ENCODE data around the gene SVEP1.

SVEP1 gene

DNA sequence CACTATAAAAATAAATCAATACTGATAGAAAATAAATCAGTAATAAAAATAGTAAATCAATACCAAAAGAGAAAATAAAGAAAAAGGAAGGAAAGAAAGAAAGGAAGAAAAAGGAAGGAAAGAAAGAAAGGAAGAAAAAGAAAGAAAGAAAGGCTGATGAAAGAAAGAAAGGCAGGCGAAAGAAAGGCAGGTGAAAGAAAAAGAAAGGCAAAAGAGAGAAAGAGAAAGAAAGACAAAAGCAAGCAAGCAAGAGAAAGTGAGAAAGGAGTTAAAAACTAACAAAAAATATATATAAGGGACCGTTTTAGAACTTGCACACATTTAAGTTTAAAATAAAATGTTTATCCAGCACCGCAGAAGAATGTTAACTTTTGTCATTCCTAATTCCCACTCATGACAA, 116.0 kb downstream of the SVEP1 start:
- DNase-seq (ENCODE audit: low read depth, low spot score), result no peak
- no peak overlapping the region for H3K4me3 ChIP-seq (ENCODE audit: low read length)

DNA sequence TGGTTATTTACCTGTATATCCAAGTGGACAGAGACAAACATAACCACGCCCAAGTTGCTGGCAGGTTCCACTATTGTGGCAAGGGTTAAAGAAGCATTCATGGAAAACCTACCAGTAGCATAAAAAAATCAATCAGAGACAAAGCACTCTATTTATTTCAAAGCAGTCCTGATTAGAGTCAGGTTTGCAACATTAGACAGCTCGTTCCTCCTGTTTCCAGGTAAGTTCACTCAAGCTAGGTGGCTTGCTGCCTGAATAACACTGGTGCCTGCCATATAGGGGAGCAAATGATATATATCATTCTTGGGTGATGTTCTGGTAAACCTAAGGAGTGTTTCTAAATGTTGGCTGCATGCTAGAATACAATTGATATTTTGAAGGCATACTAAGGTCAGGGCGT, 122.3 kb downstream of the SVEP1 start:
- no peak for DNase-seq (ENCODE audit: low read depth, low spot score)
- no peak overlapping the region for H3K4me3 ChIP-seq (ENCODE audit: low read length)

DNA sequence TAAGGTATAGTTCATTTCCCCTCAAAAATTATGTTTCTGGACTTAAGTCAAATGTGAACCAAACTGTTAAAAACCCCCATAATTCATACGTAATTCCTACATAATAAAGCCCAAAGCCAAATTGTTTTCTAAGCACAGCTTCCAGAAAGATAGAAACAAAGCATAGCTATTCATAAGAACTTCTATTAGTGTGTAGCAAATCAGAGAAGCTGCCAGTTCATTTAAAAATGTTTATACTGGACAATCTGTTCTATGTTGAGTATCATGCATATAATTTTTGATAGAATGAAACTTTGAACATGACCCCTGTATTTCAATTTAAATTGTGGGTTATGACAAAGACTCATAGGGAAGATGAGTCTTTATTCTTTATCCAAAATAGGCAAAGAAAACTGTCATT, 122.9 kb downstream of the SVEP1 start:
- no peak for DNase-seq (ENCODE audit: low read depth, low spot score)
- H3K4me3 ChIP-seq (ENCODE audit: low read length), result no peak overlapping the region

DNA sequence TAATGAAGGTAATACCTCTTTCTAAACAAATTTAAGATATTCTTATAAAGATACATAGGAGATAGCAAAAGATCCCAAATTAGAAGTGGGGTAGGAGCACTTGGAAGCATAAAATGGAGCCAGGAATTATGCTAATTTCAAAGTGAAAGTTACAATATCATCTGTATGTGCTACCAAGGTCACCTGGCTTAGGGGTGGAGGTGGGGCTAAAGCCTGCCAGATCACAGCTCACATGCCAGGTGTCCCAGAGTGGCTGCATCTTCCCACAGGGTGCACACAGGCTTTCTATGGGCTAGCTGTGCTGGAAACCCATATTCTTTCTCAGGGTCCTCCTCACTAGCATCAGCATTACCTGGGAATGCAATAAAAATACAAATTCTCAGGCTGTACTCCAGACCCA, 123.7 kb downstream of the SVEP1 start:
- no peak for DNase-seq (ENCODE audit: low read depth, low spot score)
- H3K4me3 ChIP-seq (ENCODE audit: low read length), result no peak overlapping the region

DNA sequence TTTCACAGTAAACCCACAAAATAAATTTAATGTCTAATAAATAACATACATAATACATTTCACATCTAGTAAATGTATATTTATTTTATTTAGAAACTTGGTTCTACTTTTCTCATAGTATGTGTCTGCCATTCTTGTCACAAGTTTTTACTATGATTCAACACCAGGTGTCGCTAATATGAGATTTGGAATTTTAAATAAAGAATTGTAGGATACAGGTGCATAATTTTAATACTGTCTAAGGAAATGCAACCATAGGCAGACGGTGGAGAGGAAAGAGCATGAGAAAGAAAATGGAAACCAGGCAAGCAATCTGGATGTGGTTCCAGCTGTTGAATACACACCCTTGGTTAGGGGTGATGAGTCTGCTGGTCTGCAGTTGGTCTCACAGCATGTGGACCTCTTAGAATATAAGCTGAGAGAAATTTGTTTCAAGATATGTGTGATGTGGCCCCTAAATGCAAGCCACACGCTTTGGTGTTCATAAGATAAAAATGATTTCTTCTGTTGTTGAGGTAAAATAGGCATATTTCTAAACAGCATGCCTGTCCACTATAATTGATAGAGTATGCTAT, 127.2 kb downstream of the SVEP1 start:
- DNase-seq (ENCODE audit: low read depth, low spot score), result no peak
- no peak overlapping the region for H3K4me3 ChIP-seq (ENCODE audit: low read length)

DNA sequence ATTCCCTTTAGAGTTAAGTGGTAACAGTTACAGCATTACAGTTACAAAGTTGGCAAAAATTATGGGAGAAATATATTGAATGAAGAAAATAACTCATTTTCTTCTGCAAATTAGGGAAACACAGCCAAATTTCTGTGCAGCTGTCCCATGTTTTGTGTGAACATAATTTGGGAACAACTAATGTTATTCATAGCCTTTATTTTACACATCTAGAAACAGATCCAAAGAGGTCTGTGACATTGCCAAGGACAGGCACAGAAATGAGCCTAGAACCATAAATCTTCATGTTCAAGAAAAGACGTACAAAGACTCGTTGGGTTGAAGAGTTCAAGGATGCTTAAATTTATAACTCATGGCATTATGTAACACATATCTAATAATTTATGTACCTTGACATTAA, 127.8 kb downstream of the SVEP1 start:
- no peak for DNase-seq (ENCODE audit: low read depth, low spot score)

DNA sequence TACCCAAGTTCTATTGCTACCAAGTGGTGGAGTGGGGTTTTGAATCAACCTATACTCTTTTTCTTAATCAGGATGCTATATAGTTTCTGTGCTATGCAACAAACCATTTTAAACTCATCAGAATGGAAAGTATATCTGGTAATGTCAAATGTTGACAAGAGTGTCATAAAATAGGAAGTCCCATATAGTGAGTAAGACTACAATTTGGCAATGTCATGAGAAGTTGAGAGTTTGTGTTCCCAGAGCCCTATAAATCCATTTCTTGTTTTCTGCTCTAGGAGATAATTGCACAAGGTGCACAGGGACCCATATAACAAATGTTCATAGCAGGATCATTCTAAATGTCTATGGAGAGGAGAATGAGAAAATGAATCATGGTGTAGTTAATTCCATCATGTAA, 132.1 kb downstream of the SVEP1 start:
- no peak overlapping the region for H3K4me3 ChIP-seq (ENCODE audit: low read length)
- DNase-seq (ENCODE audit: low read depth, low spot score), result no peak

More for the DNA sequence above, 127.8 kb downstream of the SVEP1 start:
- no peak overlapping the region for H3K4me3 ChIP-seq (ENCODE audit: low read length)

DNA sequence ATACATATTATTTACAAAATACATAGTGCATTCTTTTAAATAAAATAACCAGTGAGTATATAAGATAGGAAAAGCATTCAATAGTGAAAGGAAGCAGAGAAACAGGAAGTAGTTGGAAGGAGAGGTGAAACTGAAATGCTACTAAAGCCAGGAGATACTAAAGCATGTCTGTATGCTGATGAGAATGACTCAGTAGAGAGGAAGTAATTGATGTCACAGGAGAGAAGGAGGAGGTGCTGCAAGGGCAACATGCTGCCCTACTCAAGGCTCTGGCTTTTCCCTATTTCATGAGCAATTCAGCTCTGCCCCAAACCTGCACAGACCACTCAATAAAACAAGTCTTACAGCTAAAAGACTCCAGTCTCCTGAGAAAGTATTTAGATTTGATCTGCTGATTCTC, 133.4 kb downstream of the SVEP1 start:
- peak; percentile 24 for DNase-seq (ENCODE audit: low read depth, low spot score)
- H3K4me3 ChIP-seq (ENCODE audit: low read length), result no peak overlapping the region

DNA sequence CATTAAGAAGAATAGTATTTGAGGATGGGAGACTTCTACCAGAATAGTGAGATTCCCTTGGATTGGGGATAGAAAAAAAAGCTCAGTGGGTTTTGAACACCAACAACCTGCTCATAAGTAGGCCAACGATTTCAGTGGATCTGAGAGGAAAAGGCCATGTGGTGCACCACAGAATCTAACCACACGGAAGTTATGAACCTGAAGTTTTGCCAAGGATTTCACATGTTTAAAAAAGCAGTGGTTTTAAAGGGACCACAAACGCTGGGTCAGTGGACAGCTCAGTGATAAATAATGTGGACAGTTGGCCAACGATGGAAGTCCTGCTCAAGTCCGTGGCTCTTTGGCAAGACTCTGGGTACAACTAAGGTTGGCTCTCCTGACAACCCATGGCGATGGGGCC, 134.6 kb downstream of the SVEP1 start:
- DNase-seq (ENCODE audit: low read depth, low spot score), result peak; percentile 64
- H3K4me3 ChIP-seq (ENCODE audit: low read length), result no peak overlapping the region

DNA sequence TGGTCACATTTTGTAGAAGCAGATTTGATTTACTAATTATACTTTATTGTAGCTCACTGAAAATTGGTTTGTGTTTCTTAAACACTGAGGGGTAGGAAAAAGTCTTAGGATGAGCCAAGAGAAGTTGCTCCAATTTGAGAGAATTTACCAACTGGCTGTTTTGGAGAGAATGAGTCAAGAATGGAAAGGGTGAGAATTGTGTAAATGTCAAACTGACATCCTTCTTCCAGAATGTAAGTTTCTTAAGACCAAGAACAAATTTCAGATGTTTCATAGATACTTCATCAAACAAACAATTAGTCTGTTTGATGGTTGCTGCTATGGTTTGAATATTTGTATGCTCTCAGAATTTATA, 135.7 kb downstream of the SVEP1 start:
- H3K4me3 ChIP-seq (ENCODE audit: low read length), result no peak overlapping the region
- DNase-seq (ENCODE audit: low read depth, low spot score), result no peak

DNA sequence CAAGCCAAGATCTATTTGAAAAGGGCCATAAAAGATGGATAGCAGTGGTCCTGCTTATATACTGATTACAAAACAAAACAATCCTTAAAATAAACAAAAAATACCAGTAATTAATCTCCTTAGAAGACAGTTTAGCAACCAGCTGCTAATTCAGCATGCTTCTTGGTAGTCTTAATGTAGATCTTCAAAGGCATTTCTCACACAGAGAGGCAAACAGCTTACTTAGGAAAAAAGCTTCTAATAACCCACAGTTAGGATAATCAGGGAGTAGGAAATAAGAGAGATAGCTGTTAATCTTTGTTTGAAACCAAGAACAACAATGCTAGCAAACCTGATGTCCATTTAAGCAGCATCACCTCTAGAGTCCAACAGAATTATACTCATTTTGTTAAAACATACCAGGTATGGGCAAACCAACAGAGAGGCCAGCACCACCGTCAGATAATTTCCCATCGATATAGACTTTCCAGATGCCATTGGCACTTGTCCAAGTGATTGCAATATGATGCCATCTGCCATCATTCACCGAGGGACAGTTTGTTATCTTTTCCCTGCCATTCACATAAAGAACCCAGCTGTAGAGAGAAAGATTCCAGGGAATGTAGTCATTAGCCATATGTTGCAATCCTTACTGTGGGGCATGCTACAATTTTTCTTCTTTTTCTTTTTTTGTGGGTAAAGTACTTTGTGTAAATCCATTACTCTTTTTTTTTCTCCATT, 136.2 kb downstream of the SVEP1 start:
- no peak for DNase-seq (ENCODE audit: low read depth, low spot score)
- no peak overlapping the region for H3K4me3 ChIP-seq (ENCODE audit: low read length)

DNA sequence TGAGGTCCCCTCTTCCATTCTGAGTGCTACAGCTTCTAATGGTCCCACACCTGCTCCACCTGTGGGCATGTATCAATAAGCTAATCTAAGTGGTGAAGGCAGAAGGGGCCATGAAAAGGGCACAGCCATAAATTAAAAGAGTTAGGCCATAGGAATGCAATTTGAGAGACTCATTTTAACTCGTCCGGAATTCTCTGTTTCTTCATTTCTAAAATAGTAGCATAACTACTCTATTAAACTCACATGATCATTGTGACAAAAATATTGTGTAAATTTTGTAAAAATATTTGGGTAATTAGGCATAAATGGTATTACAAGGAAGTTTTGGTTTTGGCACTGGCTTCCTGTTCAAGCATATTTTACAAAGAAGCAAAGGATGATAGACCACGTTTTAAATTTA, 138.7 kb downstream of the SVEP1 start:
- H3K4me3 ChIP-seq (ENCODE audit: low read length), result no peak overlapping the region
- no peak for DNase-seq (ENCODE audit: low read depth, low spot score)

DNA sequence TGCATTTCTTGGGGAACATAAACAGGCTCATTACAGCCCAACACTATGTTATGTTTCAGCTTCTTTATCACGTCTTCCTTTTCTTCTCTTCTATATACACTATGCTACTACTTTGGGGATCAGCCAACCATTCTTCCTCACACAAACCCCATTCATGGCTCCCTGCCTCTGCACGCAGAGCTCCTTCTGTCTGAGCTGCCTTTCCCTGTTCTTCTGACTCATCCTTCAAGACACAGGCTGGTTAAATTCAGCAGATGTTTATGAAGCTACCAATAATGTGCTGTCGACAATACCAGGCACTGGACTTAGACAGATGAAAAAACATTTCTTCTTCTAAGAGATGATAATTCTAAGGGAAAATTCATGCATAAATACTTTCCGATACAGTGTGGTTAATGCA, 139.4 kb downstream of the SVEP1 start:
- DNase-seq (ENCODE audit: low read depth, low spot score), result no peak
- no peak overlapping the region for H3K4me3 ChIP-seq (ENCODE audit: low read length)

DNA sequence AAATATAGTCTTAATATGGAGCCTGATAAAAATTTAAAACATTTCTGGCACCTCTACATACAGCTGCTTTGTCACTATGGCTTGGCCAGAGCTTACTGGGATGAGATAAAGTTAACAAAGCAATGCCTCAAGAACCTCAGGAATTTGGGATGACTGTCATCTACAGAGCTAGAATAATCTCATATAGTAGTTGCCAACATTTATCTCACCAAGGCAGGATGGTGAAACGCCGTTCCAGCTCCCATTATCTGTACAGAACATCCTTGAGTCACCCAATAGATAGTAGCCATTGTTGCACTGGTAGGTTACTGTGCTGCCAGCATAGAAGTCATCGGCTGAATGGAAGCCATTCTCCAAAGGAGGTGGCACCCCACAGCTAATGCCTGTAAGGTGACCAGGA, 147.3 kb downstream of the SVEP1 start:
- no peak for DNase-seq (ENCODE audit: low read depth, low spot score)

DNA sequence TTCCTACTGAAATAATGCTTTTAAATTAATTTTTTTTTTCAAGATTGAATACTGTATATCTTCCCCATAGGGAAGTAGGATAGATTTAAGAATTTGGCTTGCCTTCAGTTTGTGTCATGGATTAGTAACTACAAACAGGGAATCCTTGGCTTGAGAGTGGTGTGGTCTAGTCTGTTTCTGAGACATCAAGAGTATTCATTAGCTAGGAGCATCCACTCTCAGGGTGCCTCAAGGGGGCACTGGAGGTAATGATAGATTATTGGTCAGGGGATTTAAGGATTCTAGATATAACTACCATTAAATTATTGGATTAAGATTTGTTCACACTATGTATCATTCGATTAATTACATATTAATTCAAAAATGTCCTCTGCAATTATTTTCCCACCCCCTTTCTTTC, 150.1 kb downstream of the SVEP1 start:
- H3K4me3 ChIP-seq (ENCODE audit: low read length), result no peak overlapping the region
- DNase-seq (ENCODE audit: low read depth, low spot score), result no peak

More for the DNA sequence above, 147.3 kb downstream of the SVEP1 start:
- H3K4me3 ChIP-seq (ENCODE audit: low read length), result no peak overlapping the region

DNA sequence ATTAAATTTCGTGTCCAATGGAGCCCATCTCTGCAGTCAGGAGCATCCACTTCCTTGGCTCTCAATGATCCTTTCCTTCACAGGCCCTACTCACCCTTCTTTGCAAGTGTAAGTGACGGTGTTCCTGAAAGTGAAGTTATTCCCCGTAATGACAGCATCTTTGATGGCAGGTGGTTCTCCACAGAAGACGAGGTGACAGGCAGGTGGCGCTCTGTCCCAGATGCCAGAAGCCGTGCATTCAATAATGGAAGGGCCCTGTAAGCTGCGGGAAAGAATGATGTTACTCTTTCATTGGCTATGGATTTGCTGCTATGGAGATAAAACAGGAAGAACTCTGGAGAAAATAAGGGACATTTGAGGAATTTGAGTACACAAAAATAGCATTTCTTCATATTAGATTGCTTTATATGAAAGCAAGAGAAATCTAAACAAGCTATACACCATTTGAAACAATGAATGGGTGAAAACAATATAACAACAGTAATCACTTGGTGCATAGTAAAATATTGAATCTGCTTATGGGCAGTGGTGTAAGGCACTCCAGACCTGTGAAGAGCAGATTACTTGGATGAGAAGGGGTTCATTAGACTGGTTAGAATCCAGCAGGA, 151.9 kb downstream of the SVEP1 start:
- H3K4me3 ChIP-seq (ENCODE audit: low read length), result no peak overlapping the region
- peak; percentile 34 for DNase-seq (ENCODE audit: low read depth, low spot score)

DNA sequence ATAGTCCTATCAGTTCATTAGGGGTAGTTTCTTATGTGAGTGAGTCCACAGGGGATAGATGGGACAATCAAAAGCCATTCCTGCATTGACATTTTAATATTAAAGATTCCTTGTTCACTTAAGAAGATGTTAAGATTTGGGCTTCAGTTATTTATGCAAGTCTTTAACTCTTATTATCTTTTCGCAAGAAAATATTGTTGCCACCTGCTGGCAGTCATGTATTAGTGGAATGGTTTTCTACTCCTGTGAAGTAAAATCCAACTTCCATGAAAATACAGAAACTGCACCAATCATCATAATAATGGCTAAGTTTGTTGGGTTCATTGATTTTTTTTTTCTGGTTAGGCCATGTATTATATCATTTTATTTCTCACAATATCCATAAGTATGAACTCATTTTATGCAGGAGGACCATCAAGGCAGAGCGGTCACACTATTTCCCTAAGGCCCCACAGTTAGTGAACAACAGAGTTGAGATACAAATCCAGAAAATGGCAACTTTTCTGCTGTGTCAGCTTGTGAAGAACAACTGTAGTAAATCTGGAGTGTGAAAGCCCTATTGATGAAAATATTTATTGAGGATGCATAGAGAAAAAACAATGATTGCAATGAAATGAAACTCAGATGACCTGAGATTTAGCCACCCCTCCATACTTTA, 153.4 kb downstream of the SVEP1 start:
- peak; percentile 25 for DNase-seq (ENCODE audit: low read depth, low spot score)
- no peak overlapping the region for H3K4me3 ChIP-seq (ENCODE audit: low read length)

DNA sequence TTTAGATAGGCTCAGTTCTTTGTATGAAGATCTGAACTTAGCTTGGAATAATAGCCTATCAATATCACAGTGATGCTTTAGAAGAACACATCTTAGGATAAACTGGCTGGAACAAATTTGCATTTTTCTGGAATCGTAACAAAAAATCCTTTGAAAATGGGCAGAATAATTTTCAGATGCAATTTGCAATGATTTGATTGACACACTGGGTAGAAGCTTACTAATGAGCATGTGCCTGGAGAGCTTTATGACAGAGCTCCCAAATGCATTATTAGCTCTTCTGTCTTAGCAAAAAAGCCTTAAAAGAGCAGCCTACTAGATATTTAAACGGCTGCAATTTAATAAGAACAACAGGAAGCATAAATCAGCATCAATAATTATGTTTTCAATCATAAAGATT, 165.1 kb downstream of the SVEP1 start:
- DNase-seq (ENCODE audit: low read depth, low spot score), result no peak
- H3K4me3 ChIP-seq (ENCODE audit: low read length), result no peak overlapping the region

DNA sequence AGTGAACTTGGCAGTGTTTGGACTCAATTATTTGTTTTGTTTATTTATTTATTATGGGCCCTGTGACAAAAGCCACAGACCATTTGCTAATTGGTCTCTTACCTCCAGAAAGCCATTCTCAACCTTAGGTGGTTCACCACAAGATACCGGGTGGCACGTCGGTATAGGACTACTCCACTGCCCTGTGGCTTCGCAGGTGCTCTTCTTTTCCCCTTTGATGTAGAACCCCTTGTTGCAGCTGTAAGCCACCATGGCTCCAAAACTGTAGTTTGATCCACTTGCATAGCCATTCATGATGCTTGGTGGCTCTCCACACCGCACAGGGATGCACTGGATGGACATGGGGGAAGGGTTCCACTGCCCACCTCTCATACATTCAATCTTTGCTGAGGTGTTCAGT, 168.6 kb downstream of the SVEP1 start:
- H3K4me3 ChIP-seq (ENCODE audit: low read length), result no peak overlapping the region
- DNase-seq (ENCODE audit: low read depth, low spot score), result peak; percentile 78

DNA sequence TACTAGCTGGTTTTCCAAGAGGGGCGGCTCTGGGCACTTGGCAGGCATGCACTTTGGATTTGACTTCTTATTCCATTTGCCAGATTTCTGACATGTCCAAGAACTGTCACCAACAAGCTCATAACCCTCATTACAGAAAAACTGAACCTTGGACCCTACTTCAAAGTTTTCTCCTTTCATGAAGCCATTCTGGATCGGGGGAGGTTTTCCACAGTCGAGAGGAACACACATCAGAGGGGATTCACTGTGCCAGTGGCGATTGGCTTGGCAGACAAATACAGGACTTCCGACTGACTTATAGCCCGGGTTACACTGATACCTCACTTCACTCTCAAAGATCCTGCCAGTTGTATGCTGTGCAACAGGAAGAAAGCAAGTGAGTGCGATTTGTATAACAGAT, 170.9 kb downstream of the SVEP1 start:
- H3K4me3 ChIP-seq (ENCODE audit: low read length), result no peak overlapping the region
- no peak for DNase-seq (ENCODE audit: low read depth, low spot score)

All from Jurkat, Clone E6-1 (cell line).